Measurements from ENCODE around the gene GINM1.

Gene GINM1

GRCh38 chr6:149545754-149546471 lies 20.3 kb upstream of the GINM1 start, which contains the start of gene PPIL4 (continued):
- TF ChIP-seq ZFHX2 (tag by site-specific recombination; conservative IDR thresholded peaks at IDR 0.05) = peak; percentile 84
- no peak for TF ChIP-seq ZNF280D (tag by site-specific recombination; IDR thresholded peaks at IDR 0.05)
- TF ChIP-seq GLI4 (tag by site-specific recombination; IDR thresholded peaks at IDR 0.05) = no peak
- no peak for TF ChIP-seq ZBTB6 (tag by site-specific recombination; IDR thresholded peaks at IDR 0.05)
- TF ChIP-seq ZNF155 (tag by site-specific recombination; IDR thresholded peaks at IDR 0.05) = no peak
- TF ChIP-seq ZNF274 (IDR thresholded peaks at IDR 0.05; ENCODE audit: low read length) = no peak
- no peak for TF ChIP-seq ZNF274 (tag by site-specific recombination; IDR thresholded peaks at IDR 0.05; ENCODE audit: borderline replicate concordance)
- TF ChIP-seq ZNF571 (tag by site-specific recombination; IDR thresholded peaks at IDR 0.05) = no peak
- TF ChIP-seq ZBTB26 (tag by site-specific recombination; optimal IDR thresholded peaks at IDR 0.05) = peak; percentile 86
- peak; percentile 61; the same call in 1 of the 2 replicates for TF ChIP-seq ZNF639 (tag by site-specific recombination; IDR thresholded peaks at IDR 0.05)
- peak; percentile 83 for TF ChIP-seq ZBTB8A (tag by site-specific recombination; IDR thresholded peaks at IDR 0.05)
- TF ChIP-seq ZBTB44 (tag by site-specific recombination; IDR thresholded peaks at IDR 0.05) = peak; percentile 58; the same call in 1 of the 2 replicates
- peak; percentile 38; the same call in 1 of the 2 replicates for TF ChIP-seq ZNF391 (tag by site-specific recombination; IDR thresholded peaks at IDR 0.05; ENCODE audit: borderline replicate concordance, low read depth)
- 0 out of 2 replicates have a peak, but pooled peaks have one; percentile 64 for TF ChIP-seq ZNF184 (tag by site-specific recombination; IDR thresholded peaks at IDR 0.05)
- peak; percentile 43 for TF ChIP-seq ZSCAN4 (tag by site-specific recombination; IDR thresholded peaks at IDR 0.05)
- TF ChIP-seq ZSCAN30 (tag by site-specific recombination; IDR thresholded peaks at IDR 0.05) = peak; percentile 85
- peak; percentile 88 for TF ChIP-seq YY1 (tag by site-specific recombination; IDR thresholded peaks at IDR 0.05)
- no peak for TF ChIP-seq ZNF677 (tag by site-specific recombination; IDR thresholded peaks at IDR 0.05)
- TF ChIP-seq ZNF777 (tag by site-specific recombination; IDR thresholded peaks at IDR 0.05; ENCODE audit: borderline replicate concordance) = no peak
- peak; percentile 94 for TF ChIP-seq ZXDB (tag by site-specific recombination; IDR thresholded peaks at IDR 0.05)
- peak; percentile 9; the same call in 1 of the 2 replicates for TF ChIP-seq ZNF398 (tag by site-specific recombination; IDR thresholded peaks at IDR 0.05)
- no peak for TF ChIP-seq ZNF18 (tag by site-specific recombination; IDR thresholded peaks at IDR 0.05)
- no peak for TF ChIP-seq ZNF140 (tag by site-specific recombination; IDR thresholded peaks at IDR 0.05)
- no peak for TF ChIP-seq ZNF16 (tag by site-specific recombination; IDR thresholded peaks at IDR 0.05; ENCODE audit: low read depth)
- TF ChIP-seq ZSCAN16 (tag by site-specific recombination; IDR thresholded peaks at IDR 0.05) = no peak
